ENCODE results near the gene HNRNPA3. TPM values are rescaled to one million over a fixed set of nuclear protein-coding genes. Genes with fewer than 3 reads are reported as not detected.

Gene HNRNPA3
- total and polyA plus RNA-seq, 2 of the 13 experiments (the other 11 are each of a cell fraction or from before 2014, with no cell fraction given) = 73.3 to 97.7 TPM

GRCh38 chr2:177187631-177188312 lies 24.8 kb upstream of the HNRNPA3 start (continued):
- TF ChIP-seq ZNF407 (CRISPR knock-in tag; IDR thresholded peaks at IDR 0.05; ENCODE audit: not compliant biosample characterization) = no peak
- TF ChIP-seq ELF3 (CRISPR knock-in tag; IDR thresholded peaks at IDR 0.05) = peak; percentile 100
- TF ChIP-seq GATA4 (IDR thresholded peaks at IDR 0.05; ENCODE audit: borderline replicate concordance, low read depth) = no peak; the same call in 1 of the 2 replicates
- peak; percentile 81; the same call in 1 of the 2 replicates for TF ChIP-seq HMG20B (CRISPR knock-in tag; conservative IDR thresholded peaks at IDR 0.05)
- no peak for TF ChIP-seq CTCF (CRISPR knock-in tag; IDR thresholded peaks at IDR 0.05)
- peak; percentile 94 for TF ChIP-seq IKZF5 (CRISPR knock-in tag; IDR thresholded peaks at IDR 0.05)
- peak; percentile 86; the same call in 1 of the 2 replicates for TF ChIP-seq RXRA (CRISPR knock-in tag; IDR thresholded peaks at IDR 0.05)
- TF ChIP-seq HNF1B (CRISPR knock-in tag; IDR thresholded peaks at IDR 0.05) = 0 out of 2 replicates have a peak, but pooled peaks have one; percentile 49
- TF ChIP-seq MLX (CRISPR knock-in tag; IDR thresholded peaks at IDR 0.05) = peak; percentile 92
- peak; percentile 91 for TF ChIP-seq ZGPAT (CRISPR knock-in tag; IDR thresholded peaks at IDR 0.05)
- peak; percentile 97 for TF ChIP-seq SAP130 (CRISPR knock-in tag; IDR thresholded peaks at IDR 0.05; ENCODE audit: low read depth)
- TF ChIP-seq TRIM24 (CRISPR knock-in tag; IDR thresholded peaks at IDR 0.05) = no peak
- TF ChIP-seq ZBTB8A (CRISPR knock-in tag; IDR thresholded peaks at IDR 0.05; ENCODE audit: borderline replicate concordance, low read depth) = no peak; the same call in 1 of the 2 replicates

Data from HepG2 (cell line).